Pancreas (tissue), 10 donors: ENCODE measurements around the gene PIP5K1B. TPM values are rescaled to one million over a fixed set of nuclear protein-coding genes. Genes with fewer than 3 reads are reported as not detected.

Experiments
- ATAC-seq, 4 donors: fragments of 200-7000 bp; cut with Tn5 transposase; one replicate each; pipeline versions ENCODE4 v1.8.0 to v1.9.1; 2020; ENCODE audit warnings: mild to moderate bottlenecking in 4 of 4, moderate library complexity in 4 of 4
- DNase-seq, 6 donors: peaks; one replicate each; pipeline ENCODE4 v3.0.0-alpha.2; 2020
- FAIRE-seq: peaks from 2 replicates; lab custom pipeline; 2012; peaks lifted over from hg19 to GRCh38; lab: Jason Lieb, UNC
- H3K27ac ChIP-seq, 4 donors: fragments of 200-600 bp; sonication (generic); 1 replicate in 3 of 4; 2 replicates in 1 of 4; pipeline versions ENCODE4 v1.5.0 to v1.8.0; 2020
- H3K27me3 ChIP-seq, 4 donors: fragments of 200-600 bp; one replicate each; pipeline ENCODE4 v1.8.0; 2021
- H3K36me3 ChIP-seq, 3 donors: fragments of 200-600 bp; sonication (generic) in 1 of 3; one replicate each; pipeline versions ENCODE4 v1.5.0 to v1.8.0; 2020 to 2021
- H3K4me1 ChIP-seq, 3 donors: fragments of 200-600 bp; one replicate each; pipeline ENCODE4 v1.8.0; 2021
- H3K4me3 ChIP-seq, 4 donors: fragments of 200-600 bp; sonication (generic) in 2 of 4; one replicate each; pipeline versions ENCODE4 v1.5.0 to v1.8.0; 2020 to 2021
- H3K9me3 ChIP-seq, 4 donors: fragments of 200-600 bp; one replicate each; pipeline ENCODE4 v1.8.0; 2021
- CTCF ChIP-seq, 4 donors: fragments of 200-600 bp; sonication (generic) in 3 of 4; IDR thresholded peaks; one replicate each; pipeline versions ENCODE4 v1.5.0 to v1.8.0; 2021; ENCODE audit warnings: antibody characterized with exemption in 4 of 4
- WGBS, 2 donors: extraction: QIAGEN DNeasy Blood & Tissue Kit; methylation state at CpG; one replicate each; pipeline ENCODE4 v1.1.7; 2013; 5-methylcytosine and 5-hydroxymethylcytosine counted together
- intact Hi-C, 3 donors: fragments of 100-400 bp; cut with DNase I; formaldehyde crosslinking; loops; one replicate each; pipeline versions ENCODE4 v1.11.1 to v1.14.2; 2022
- polyA plus RNA-seq, 2 donors: library from polyadenylated mRNA; stranded (reverse); fragments of 200-250 nt; gene quantifications; one replicate each; pipeline ENCODE4 v1.2.3, GENCODE V29; 2013
- total RNA-seq, 6 donors: library from RNA; stranded (reverse); fragmentation: NEBNext Ultra II Directional in 4 of 6; extraction: Animal tissue kit (Norgen Biotek cat#: 25700) in 4 of 6; gene quantifications; one replicate each; pipeline versions ENCODE4 v1.2.1 to v1.2.4, GENCODE V29; 2021 to 2023
- donor health status: healthy with polysubstance abuse.
- donor health status: DM: no; HTN: no; CAD: no; lungs with moderate emphysema.
- donor health status: DM: no; HTN: no; CAD: no.
- donor health status: control.
- donor health status: control.
- donor health status: Bipolar disorder and iron deficiency.
- donor health status: DM: yes; HTN: yes; CAD: no.
- donor health status: DM: no; HTN: no; CAD: no.
- donor health status: DM: no; HTN: no; CAD: no.
- donor health status: DM: yes; HTN: yes; CAD: no.

Gene PIP5K1B
- total and polyA plus RNA-seq, 8 donors, result 1.3 to 6.9 (median 6.2) TPM

GRCh38 chr9:68991457-68991856 is 286.4 kb downstream of the PIP5K1B start:
- no peak overlapping the region for H3K4me3 ChIP-seq
- no peak for ATAC-seq
- DNase-seq, result no peak
- H3K4me1 ChIP-seq, result no peaks in the 10 kb centered on the region
- FAIRE-seq, result no peak
- H3K27me3 ChIP-seq, result no peaks in the 10 kb centered on the region
- no peaks in the 10 kb centered on the region for H3K9me3 ChIP-seq
- no peak overlapping the region for H3K27ac ChIP-seq
- 80 to 85% methylated on average over 9 of the region's 9 CpGs for WGBS, 2 donors
- no peak for TF ChIP-seq CTCF (IDR thresholded peaks at IDR 0.05)
- H3K36me3 ChIP-seq, result no peaks in the 10 kb centered on the region
- intact Hi-C loops, result loop anchor here in 1 of 3 donors (10.0 kb wide), 1 partner anchor 207 kb away; a partner anchor contains a TSS

- DNase-seq, result no peak
- FAIRE-seq, result no peak
- 70 to 87% methylated on average over 3 of the region's 3 CpGs for WGBS, 2 donors
- H3K4me3 ChIP-seq, result no peak overlapping the region
- intact Hi-C loops, result loop anchor here in 1 of 3 donors (10.0 kb wide), 1 partner anchor 211 kb away; a partner anchor contains a TSS
- no peak for ATAC-seq
- no peak for TF ChIP-seq CTCF (IDR thresholded peaks at IDR 0.05)
- peaks cover 4 to 9% (median 4%) of the 10 kb centered on the region in 3 donors for H3K4me1 ChIP-seq
- peak overlapping the region in 1 of 4 donors; percentile 20 for H3K27ac ChIP-seq
- H3K9me3 ChIP-seq, result no peaks in the 10 kb centered on the region
- H3K27me3 ChIP-seq, result no peaks in the 10 kb centered on the region
- no peaks in the 10 kb centered on the region for H3K36me3 ChIP-seq
Observed at GRCh38 chr9:68995776-68996175, 290.7 kb downstream of the PIP5K1B start.

GRCh38 chr9:68996462-68996861 is 291.4 kb downstream of the PIP5K1B start:
- peak overlapping the region in 1 of 4 donors; percentile 20 for H3K27ac ChIP-seq
- no peak overlapping the region for H3K4me3 ChIP-seq
- ATAC-seq (no peak), DNase-seq (no peak), FAIRE-seq (no peak)
- H3K27me3 ChIP-seq, result no peaks in the 10 kb centered on the region
- H3K36me3 ChIP-seq, result no peaks in the 10 kb centered on the region
- peaks cover 4 to 9% (median 4%) of the 10 kb centered on the region in 3 donors for H3K4me1 ChIP-seq
- intact Hi-C loops, result loop anchor here in 1 of 3 donors (10.0 kb wide), 1 partner anchor 212 kb away; a partner anchor contains a TSS
- TF ChIP-seq CTCF (IDR thresholded peaks at IDR 0.05), result no peak
- WGBS, 2 donors, result 88 to 89% methylated on average over 5 of the region's 5 CpGs
- no peaks in the 10 kb centered on the region for H3K9me3 ChIP-seq

GRCh38 chr9:68997666-68998065 is 292.6 kb downstream of the PIP5K1B start:
- Histone ChIP-seq H3K27me3 (no peaks in the 10 kb centered on the region), H3K9me3 (no peaks in the 10 kb centered on the region), H3K36me3 (no peaks in the 10 kb centered on the region), H3K4me3 (no peak overlapping the region), H3K27ac (no peak overlapping the region), H3K4me1 (peaks cover 4 to 9% (median 4%) of the 10 kb centered on the region in 3 donors)
- WGBS, 2 donors, result 59 to 64% methylated on average over 3 of the region's 3 CpGs
- FAIRE-seq (no peak), DNase-seq (no peak), ATAC-seq (peak in 1 of 4 donors; percentile 32)
- no peak for TF ChIP-seq CTCF (IDR thresholded peaks at IDR 0.05)
- intact Hi-C loops, result loop anchor here in 1 of 3 donors (10.0 kb wide), 1 partner anchor 213 kb away; a partner anchor contains a TSS

GRCh38 chr9:68998385-68998784 is 293.3 kb downstream of the PIP5K1B start:
- no peak overlapping the region for H3K27ac ChIP-seq
- TF ChIP-seq CTCF (IDR thresholded peaks at IDR 0.05), result no peak
- no peaks in the 10 kb centered on the region for H3K36me3 ChIP-seq
- no peak overlapping the region for H3K4me3 ChIP-seq
- peaks cover 4 to 9% (median 4%) of the 10 kb centered on the region in 3 donors for H3K4me1 ChIP-seq
- no peaks in the 10 kb centered on the region for H3K27me3 ChIP-seq
- ATAC-seq, result peak in 1 of 4 donors; percentile 7
- no peaks in the 10 kb centered on the region for H3K9me3 ChIP-seq
- FAIRE-seq, result no peak
- WGBS, 2 donors, result 62 to 63% methylated on average over 4 of the region's 4 CpGs
- intact Hi-C loops, result loop anchor here in 1 of 3 donors (10.0 kb wide), 1 partner anchor 214 kb away; a partner anchor contains a TSS
- DNase-seq, result no peak
